HG02981 (cell line): Measurements from ENCODE around the gene CIDEA.

Source experiments
- ATAC-seq: cut with Tn5 transposase; IDR thresholded peaks from one replicate; pipeline ENCODE4 v1.9.1; 2021; ENCODE audit warnings: mild to moderate bottlenecking, moderate library complexity; ENCODE audit not compliant: unreplicated experiment

The CIDEA gene

DNA sequence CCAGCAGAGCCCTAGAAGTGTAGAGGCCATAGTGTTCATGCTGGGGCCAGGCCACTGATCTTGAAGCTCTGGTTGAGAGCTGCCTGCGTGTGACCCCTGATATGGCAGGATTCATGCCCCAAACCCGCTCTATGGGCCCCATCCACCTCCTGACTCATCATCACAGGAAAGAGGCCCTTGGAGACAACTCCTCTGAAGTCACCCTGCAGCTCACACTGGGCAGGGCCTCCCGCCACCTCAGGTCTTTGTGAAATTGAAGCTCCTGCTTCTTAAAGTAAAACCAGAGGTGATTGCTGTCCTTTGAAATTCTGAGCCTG lies 41.9 kb downstream of the CIDEA start:
- ATAC-seq = no peak

- ATAC-seq = no peak
These were observed 42.3 kb downstream of the CIDEA start for GRCh38 chr18:12296457-12296856.

DNA sequence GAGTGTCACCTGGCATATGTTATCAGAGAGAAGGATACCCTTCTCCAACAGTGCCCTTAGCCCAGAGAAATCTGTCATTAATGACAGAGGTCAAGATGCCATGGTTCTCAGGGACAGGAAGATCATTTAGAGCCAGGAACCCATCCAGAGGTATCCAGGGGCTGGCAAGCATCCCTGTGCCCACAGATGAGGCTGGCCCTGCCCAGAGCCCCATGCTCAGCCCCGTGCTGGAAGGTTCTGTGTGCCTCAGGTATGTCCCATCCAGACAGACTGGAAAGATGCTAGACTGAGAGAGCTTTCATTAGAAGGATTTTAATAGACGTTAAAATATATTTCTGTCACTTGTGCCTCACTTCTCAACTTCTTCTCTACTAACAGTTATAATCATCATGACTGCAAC lies 45.7 kb downstream of the CIDEA start:
- no peak for ATAC-seq

- ATAC-seq = no peak
These were observed 47.3 kb downstream of the CIDEA start for GRCh38 chr18:12301263-12302005.

DNA sequence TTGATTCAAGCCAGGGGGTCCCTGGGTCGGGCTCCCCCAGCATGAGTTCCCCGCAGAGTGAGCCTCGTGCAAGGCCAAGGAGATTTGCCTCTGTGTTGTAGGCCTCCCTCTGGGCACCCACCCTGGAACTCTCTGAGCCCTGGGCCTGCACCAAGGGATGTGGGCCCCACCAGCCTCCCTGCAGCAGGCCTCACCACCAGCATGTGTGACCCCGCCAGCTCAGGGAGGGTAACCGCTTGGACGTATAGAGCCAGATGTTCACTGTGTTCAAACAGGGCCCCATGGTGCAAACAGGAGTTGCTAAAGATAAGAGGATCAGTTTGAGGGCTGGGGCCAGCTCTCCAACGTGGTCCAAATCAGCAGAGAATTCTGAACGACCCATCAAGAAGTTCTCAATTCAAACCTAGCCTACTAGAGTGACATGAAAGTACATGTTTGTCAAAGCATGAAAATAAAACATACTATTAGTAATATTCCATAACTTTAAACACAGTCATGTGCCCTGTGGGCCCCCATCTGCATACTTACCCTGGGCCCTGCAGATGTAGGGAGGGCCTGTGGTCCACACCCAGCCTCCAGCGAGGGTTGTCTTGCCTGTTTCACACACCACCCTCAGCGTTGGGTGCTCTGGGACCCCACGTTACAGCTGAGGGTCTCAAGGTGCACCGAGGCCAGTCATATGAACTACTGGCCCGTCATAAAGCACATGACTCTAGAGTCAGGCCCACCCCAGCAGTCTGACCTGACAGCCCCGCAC lies 48.4 kb downstream of the CIDEA start:
- ATAC-seq = no peak

DNA sequence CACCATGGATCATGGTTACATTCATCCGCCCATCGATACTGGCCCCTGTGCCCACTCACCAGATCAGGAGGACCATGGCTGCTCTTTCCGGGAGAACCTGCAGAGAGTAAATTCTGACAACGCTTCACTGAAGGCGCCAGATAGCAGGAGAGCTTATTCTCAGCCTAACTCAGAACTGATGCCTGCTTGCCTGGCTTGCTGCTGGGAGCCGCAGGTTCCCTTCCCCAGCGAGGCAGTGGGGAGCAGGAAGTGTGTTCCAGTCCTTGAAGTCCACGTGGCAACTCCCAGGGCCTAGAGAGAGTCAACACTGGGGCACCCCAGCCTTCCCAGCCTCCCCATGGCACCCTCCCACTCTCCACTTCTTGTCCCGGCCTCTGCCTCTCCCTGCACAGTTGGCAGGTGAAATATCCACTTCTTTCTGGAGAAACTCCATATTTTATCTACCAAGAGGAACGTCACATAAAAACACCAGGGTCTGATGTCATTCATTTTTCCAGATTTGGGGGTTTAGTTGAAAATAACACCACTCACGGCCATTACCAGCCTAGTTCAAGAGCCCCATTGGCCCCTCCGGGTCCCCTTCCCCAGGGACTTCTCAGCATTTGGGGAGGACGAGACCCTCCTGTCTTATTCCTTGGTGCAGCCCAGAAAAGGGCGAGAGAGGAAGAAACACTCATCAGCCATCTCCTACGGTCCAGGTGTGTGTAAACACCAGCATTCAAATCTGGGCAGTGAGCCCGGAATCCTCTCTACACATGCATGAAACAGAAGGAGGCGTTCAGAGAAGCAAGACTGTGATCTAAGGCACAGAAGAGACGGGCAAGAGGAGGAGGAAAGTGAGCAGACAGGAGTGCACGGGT lies 50.4 kb downstream of the CIDEA start:
- no peak for ATAC-seq

DNA sequence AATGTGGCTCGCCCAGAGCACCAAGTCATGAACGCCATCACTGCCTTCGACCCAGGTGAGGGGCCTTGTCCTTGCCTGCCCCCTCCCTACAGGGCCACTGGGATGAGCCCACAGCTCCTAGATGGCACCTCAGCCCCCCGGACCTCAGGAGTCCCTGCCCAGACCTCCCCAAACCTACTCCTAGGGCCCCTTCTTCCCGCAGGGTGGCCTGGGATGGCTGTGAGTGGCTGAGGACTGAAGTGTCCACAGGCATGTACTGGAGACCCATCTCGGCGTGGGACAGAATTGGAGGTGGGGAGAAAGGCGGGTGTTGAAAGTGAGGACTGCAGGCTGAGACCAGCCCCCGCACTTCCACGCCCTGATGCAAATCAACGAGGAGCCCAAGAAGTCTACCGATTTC lies 51.0 kb downstream of the CIDEA start:
- no peak for ATAC-seq

- no peak for ATAC-seq
These were observed 51.9 kb downstream of the CIDEA start for GRCh38 chr18:12305930-12306629.

DNA sequence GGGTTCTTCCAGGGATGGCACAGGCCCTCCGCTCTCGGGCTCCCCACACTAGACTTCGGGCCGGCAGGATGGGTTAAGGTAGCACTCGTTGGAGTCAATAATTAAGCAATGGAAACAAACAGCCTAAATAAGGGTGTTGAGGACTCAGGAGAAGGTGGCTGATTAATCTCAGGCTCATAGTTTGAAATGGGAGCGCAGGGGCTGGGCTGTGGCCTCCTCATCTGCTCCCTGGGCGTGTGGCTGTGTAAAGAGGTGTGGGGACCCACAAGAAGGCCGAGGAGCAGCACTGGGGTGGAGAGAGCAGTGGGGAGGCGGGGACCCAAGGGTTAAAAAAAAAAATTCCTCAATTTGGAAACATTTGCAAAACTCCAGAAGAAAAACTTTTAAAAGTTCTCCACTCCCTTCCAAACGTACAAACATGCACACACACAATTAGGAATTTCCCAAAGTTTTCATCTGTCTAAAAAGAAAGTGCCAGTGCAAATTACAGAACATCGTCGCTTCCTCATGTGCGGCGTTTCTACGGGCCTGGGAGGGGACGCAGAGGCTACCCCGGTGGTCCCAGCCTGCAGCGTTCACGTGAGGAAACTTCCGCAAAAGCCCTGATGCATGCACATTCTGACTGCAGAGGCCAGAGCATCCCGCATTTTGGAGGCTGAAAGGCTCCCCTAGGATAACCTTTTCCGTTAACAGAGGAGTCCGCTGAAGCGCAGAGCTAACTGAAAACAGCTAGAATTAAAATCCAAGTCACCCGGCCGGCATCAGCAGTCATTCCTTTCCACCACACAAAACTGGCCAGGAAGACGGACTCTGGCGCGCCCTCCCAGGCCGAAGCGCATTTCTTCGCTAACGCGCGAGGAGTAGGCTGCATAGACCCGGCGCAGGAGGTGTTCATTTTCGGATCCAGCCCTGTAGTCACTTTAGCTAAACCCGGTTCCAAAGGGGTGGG lies 52.9 kb downstream of the CIDEA start:
- peak; percentile 2 for ATAC-seq

DNA sequence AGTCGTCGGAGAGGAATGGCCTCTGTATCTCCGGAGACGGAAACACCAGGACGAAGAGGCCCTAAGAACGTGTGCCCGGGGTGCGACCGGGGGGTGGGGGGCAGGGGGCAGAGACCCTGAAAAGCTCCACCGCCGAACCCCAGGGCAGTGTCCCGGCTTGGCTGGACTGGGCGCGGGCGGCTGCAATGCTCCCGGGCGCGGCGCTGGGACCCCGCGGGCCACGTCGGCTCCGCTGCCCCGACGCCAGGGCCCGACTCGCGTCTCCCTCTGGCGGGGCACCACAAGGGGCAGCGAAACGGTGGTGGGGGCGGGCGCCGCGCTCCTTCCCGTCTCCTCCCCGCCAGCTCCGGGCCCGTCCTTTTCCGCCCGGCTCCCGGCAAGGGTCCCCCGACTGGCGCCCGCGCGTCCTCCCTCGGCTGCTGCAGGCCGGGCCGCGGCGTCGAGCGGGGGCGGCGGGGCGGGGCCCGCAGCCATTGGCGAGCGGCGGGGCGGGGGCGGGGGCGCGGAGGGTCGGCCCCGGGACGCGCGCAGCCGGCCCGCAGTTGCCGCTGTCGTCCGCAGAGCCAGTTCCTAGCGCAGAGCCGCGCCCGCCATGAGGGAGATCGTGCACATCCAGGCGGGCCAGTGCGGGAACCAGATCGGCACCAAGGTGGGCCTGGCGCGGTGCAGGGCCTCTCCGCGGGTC lies 53.7 kb downstream of the CIDEA start, which contains the start of gene TUBB6:
TSS of gene TUBB6 (plus strand) at position 541 of the 685 bp plus-strand sequence. CDS start at position 593, 52 bp downstream.
- peak; percentile 47 for ATAC-seq

GRCh38 chr18:12308386-12309100 lies 54.4 kb downstream of the CIDEA start:
- ATAC-seq = peak; percentile 55

- no peak for ATAC-seq
These were observed 55.6 kb downstream of the CIDEA start for GRCh38 chr18:12309683-12310198.

- no peak for ATAC-seq
These were observed 56.6 kb downstream of the CIDEA start for GRCh38 chr18:12310762-12311161.

DNA sequence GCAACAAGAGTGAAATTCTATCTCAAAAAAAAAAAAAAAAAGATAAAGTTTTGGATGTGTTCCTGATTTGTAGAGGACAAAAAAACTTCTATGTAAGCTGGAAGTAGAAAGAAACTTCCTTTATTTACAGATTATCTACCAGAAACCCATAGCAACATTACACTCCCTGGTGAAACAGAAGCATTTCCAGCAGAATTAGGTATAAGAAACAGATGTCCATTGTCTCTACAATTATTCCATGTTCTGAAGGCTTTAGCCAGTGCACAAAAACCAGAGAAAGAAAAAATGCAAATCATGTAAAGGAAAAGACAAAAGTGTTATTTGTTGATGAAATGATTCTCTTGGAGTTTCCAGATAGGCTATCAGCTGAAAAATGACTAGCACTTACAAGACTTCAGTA lies 58.8 kb downstream of the CIDEA start:
- ATAC-seq = no peak

DNA sequence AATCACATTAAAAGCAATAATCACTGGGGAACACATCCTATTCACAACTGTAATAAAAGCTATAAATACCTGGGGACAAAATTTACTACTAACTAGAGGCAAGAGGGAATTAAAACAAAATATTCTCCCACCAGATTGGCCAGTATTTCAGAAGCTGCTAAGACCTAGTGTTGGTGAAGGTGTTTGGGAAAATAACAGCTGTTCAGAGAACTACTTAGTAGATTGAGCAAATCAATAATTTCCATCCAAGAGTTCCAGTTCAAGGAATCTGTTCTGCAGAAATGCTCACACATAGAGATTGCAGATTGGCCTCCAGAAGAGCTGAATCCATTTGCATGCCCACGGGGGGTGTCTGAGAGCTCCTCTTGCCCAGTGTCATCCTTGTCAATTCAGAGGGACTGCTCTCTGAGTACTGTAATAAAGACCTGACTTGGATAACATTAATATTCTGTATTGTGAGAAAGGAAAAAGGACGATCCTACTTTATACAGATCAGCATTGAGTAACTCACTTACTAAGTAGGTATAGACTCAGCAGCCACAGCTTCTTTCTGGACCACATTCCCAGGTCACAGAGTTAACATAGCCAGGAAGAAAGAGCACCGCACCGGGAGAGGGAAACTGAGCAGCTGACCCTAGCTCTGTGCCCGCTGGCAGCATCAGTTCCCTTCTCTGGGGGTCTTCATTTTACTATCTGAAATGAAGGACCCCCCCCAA lies 59.5 kb downstream of the CIDEA start:
- ATAC-seq = no peak

- ATAC-seq = no peak
These were observed 60.6 kb downstream of the CIDEA start for GRCh38 chr18:12314591-12315305.

DNA sequence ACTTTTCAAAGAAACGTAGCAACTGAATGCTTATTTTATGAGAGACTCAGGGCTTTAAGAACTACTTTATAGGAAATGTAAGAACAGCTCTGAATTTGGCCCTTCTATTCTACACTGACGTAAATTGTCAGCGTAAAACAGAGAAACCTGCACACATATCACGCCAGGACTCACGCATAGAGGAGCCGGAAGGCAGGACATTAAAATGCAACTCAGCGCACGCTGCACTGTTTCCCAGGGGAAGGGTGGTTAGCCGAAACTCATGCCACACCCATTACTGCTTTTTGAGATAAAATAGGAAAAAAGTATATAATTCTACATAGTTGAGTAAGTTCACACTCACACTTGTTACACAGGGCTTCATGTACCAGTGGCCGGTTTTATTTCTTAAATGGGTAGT lies 61.3 kb downstream of the CIDEA start:
- no peak for ATAC-seq
